HCT116 (cell line): ENCODE data around the gene ZNF674. TPM values are rescaled to one million over a fixed set of nuclear protein-coding genes. Genes with fewer than 3 reads are reported as not detected.

Experiments used
- ATAC-seq: fragments of 200-7000 bp; cut with Tn5 transposase; 2 replicates; pipeline ENCODE4 v1.9.1; 2020; ENCODE audit warnings: mild to moderate bottlenecking, moderate library complexity
- BruUV-seq: library from RNA; stranded (reverse); fragments of 400-500 nt; replicated peaks from 2 replicates; lab custom pipeline; 2021; lab: Mats Ljungman, UMichigan
- CTCF ChIA-PET: fragments of 300-600 bp; sonication (Branson Sonifier 250); formaldehyde crosslinking; loops from one replicate; lab custom pipeline; 2021; ENCODE audit warnings: antibody characterized with exemption; lab: Charles Lee
- POLR2A ChIA-PET: fragments of 300-600, 350-600 bp; sonication (Branson Sonifier 250); formaldehyde crosslinking; loops from one replicate; lab custom pipeline; 2021; ENCODE audit warnings: antibody characterized with exemption; lab: Charles Lee
- RAD21 ChIA-PET, 2 experiments: fragments of 300-600 bp; sonication (Branson Sonifier 250); formaldehyde crosslinking; loops; one replicate each; lab custom pipeline; 2023; ENCODE audit warnings: low total read pairs in 2 of 2; ENCODE audit not compliant: uncharacterized antibody in 2 of 2, unreplicated experiment in 2 of 2, low non-redundant PET in 1 of 2; lab: Charles Lee
- DNase-seq: peaks from one replicate; pipeline ENCODE4 v3.0.0-alpha.2; 2010; ENCODE audit warnings: low read depth, low spot score
- H2AFZ ChIP-seq: fragments of 200-600 bp; shearing (Covaris generic), sonication (generic); 2 replicates; pipeline ENCODE4 v1.6.1; 2017; ENCODE audit warnings: low read depth, mixed run types, mixed read lengths, antibody characterized with exemption, low read length; ENCODE audit not compliant: poor library complexity, severe bottlenecking
- H3K27ac ChIP-seq: 2 replicates; pipeline ENCODE4 v1.5.1; 2012; ENCODE audit warnings: low read depth, low read length
- H3K27me3 ChIP-seq: fragments of 200-600 bp; sonication (generic); 2 replicates; pipeline ENCODE4 v1.6.1; 2016; ENCODE audit warnings: mixed run types, low read length, mixed read lengths; ENCODE audit not compliant: insufficient read depth
- H3K36me3 ChIP-seq, 2 experiments: fragments of 200-500 bp in 1 of 2; fragments of 200-600 bp in 1 of 2; sonication (Bioruptor generic) in 1 of 2; sonication (generic) in 1 of 2; 2 replicates each; pipeline versions ENCODE4 v1.5.1 to v1.6.1; 2014 to 2016; ENCODE audit warnings: low read length in 2 of 2, inconsistent platforms in 1 of 2, mixed read lengths in 1 of 2, mixed run types in 1 of 2; ENCODE audit not compliant: insufficient read depth in 2 of 2, control insufficient read depth in 1 of 2
- H3K4me1 ChIP-seq, 2 experiments: fragments of 200-600 bp in 1 of 2; sonication (generic) in 1 of 2; 2 replicates each; pipeline versions ENCODE4 v1.5.1 to v1.6.1; 2012 to 2017; ENCODE audit warnings: low read length in 2 of 2, inconsistent platforms in 1 of 2, mild to moderate bottlenecking in 1 of 2, mixed read lengths in 1 of 2, mixed run types in 1 of 2, moderate library complexity in 1 of 2; ENCODE audit not compliant: insufficient read depth in 2 of 2, control insufficient read depth in 1 of 2
- H3K4me2 ChIP-seq: fragments of 200-600 bp; sonication (generic); 2 replicates; pipeline ENCODE4 v1.6.1; 2017; ENCODE audit warnings: mixed run types, low read length, mixed read lengths
- H3K4me3 ChIP-seq, 2 experiments: fragments of 200-600 bp in 1 of 2; sonication (generic) in 1 of 2; replicated peaks in 1 of 2; 2 replicates each; pipeline ENCODE4 v1.5.1; 2011 to 2016; ENCODE audit warnings: low read length in 2 of 2, control low read depth in 1 of 2, low read depth in 1 of 2, mild to moderate bottlenecking in 1 of 2, mixed read lengths in 1 of 2, mixed run types in 1 of 2
- H3K79me2 ChIP-seq: fragments of 200-600 bp; sonication (generic); 2 replicates; pipeline ENCODE4 v1.6.1; 2017; ENCODE audit warnings: mild to moderate bottlenecking, mixed run types, low read length, moderate library complexity, mixed read lengths; ENCODE audit not compliant: insufficient read depth
- H3K9ac ChIP-seq: fragments of 200-600 bp; sonication (generic); 2 replicates; pipeline ENCODE4 v1.6.1; 2016; ENCODE audit warnings: low read length, mixed read lengths
- H3K9me2 ChIP-seq: fragments of 200-600 bp; sonication (generic), shearing (Covaris generic); 2 replicates; pipeline ENCODE4 v1.6.1; 2017; ENCODE audit warnings: mixed run types, mild to moderate bottlenecking, moderate library complexity; ENCODE audit not compliant: insufficient read depth
- H3K9me3 ChIP-seq, 2 experiments: fragments of 200-500 bp in 1 of 2; fragments of 200-600 bp in 1 of 2; sonication (Bioruptor generic) in 1 of 2; sonication (generic) in 1 of 2; 2 replicates each; pipeline ENCODE4 v1.6.1; 2014 to 2017; ENCODE audit warnings: low read length in 2 of 2, mixed read lengths in 2 of 2, inconsistent platforms in 1 of 2, low read depth in 1 of 2, mild to moderate bottlenecking in 1 of 2, mixed run types in 1 of 2, moderate library complexity in 1 of 2; ENCODE audit not compliant: control insufficient read depth in 1 of 2, insufficient read depth in 1 of 2
- H4K20me1 ChIP-seq: fragments of 200-600 bp; sonication (generic), shearing (Covaris generic); 2 replicates; pipeline ENCODE4 v1.6.1; 2017; ENCODE audit warnings: mixed run types, mild to moderate bottlenecking, moderate library complexity; ENCODE audit not compliant: insufficient read depth
- ATF3 ChIP-seq: IDR thresholded peaks from 2 replicates; pipeline ENCODE4 v1.6.1; 2012
- CBX3 ChIP-seq: IDR thresholded peaks from 2 replicates; pipeline ENCODE4 v1.6.1; 2012; ENCODE audit warnings: low read depth
- CTCF ChIP-seq, 3 experiments: fragments of 200-600 bp in 1 of 3; sonication (generic) in 1 of 3; IDR thresholded peaks in 2 of 3; conservative IDR thresholded peaks in 1 of 3; 2 replicates each; pipeline ENCODE4 v1.5.1; 2012 to 2017; ENCODE audit warnings: low read depth in 2 of 3, low read length in 2 of 3, antibody characterized with exemption in 1 of 3, borderline replicate concordance in 1 of 3, control low read depth in 1 of 3, mild to moderate bottlenecking in 1 of 3, mixed read lengths in 1 of 3, mixed run types in 1 of 3, moderate library complexity in 1 of 3; ENCODE audit not compliant: insufficient read depth in 1 of 3
- EGR1 ChIP-seq: IDR thresholded peaks from 2 replicates; pipeline ENCODE4 v1.6.1; 2012; ENCODE audit warnings: low read depth
- ELF1 ChIP-seq: IDR thresholded peaks from 2 replicates; pipeline ENCODE4 v1.6.1; 2012; ENCODE audit warnings: low read depth, borderline replicate concordance
- EZH2phosphoT487 ChIP-seq: fragments of 200-600 bp; IDR thresholded peaks from 2 replicates; pipeline ENCODE4 v1.6.1; 2018; ENCODE audit warnings: antibody characterized with exemption, borderline replicate concordance
- FOSL1 ChIP-seq: IDR thresholded peaks from 2 replicates; pipeline ENCODE4 v1.6.1; 2012; ENCODE audit warnings: low read depth
- JUND ChIP-seq: IDR thresholded peaks from 2 replicates; pipeline ENCODE4 v1.6.1; 2012
- MAX ChIP-seq: IDR thresholded peaks from 2 replicates; pipeline ENCODE4 v1.6.1; 2012
- POLR2A ChIP-seq: IDR thresholded peaks from 2 replicates; pipeline ENCODE4 v1.7.0; 2011; ENCODE audit warnings: borderline replicate concordance; ENCODE audit not compliant: insufficient read depth, insufficient read length; ENCODE audit errors: extremely low read depth
- POLR2AphosphoS5 ChIP-seq: IDR thresholded peaks from 2 replicates; pipeline ENCODE4 v1.6.1; 2011; ENCODE audit warnings: mild to moderate bottlenecking, low read depth, low read length, moderate library complexity
- REST ChIP-seq: IDR thresholded peaks from 2 replicates; pipeline ENCODE4 v1.6.1; 2012; ENCODE audit warnings: low read depth
- SP1 ChIP-seq: IDR thresholded peaks from 2 replicates; pipeline ENCODE4 v1.6.1; 2012; ENCODE audit warnings: low read depth
- SRF ChIP-seq: IDR thresholded peaks from 2 replicates; pipeline ENCODE4 v1.6.1; 2012; ENCODE audit warnings: low read depth
- TCF7L2 ChIP-seq: IDR thresholded peaks from 2 replicates; pipeline ENCODE4 v1.7.0; 2011; ENCODE audit warnings: borderline replicate concordance, inconsistent platforms; ENCODE audit not compliant: insufficient read depth, insufficient read length; ENCODE audit errors: extremely low read depth
- YY1 ChIP-seq: IDR thresholded peaks from 2 replicates; pipeline ENCODE4 v1.6.1; 2011; ENCODE audit warnings: low read length, low read depth, moderate library complexity, mild to moderate bottlenecking; ENCODE audit not compliant: insufficient replicate concordance; ENCODE audit errors: extremely low read depth
- ZBTB33 ChIP-seq: IDR thresholded peaks from 2 replicates; pipeline ENCODE4 v1.6.1; 2011; ENCODE audit warnings: mild to moderate bottlenecking, low read length, moderate library complexity; ENCODE audit not compliant: insufficient replicate concordance; ENCODE audit errors: extremely low read depth
- ZNF274 ChIP-seq: fragments of 200-500 bp; sonication (Bioruptor generic); IDR thresholded peaks from 2 replicates; pipeline ENCODE4 v1.6.1; 2014; ENCODE audit warnings: mild to moderate bottlenecking, low read depth, low read length, inconsistent platforms
- intact Hi-C: fragments of 100-400 bp; cut with micrococcal nuclease; formaldehyde crosslinking; loops from 2 replicates; pipeline ENCODE4 v1.10.0; 2022
- total RNA-seq: library from RNA; stranded (reverse); gene quantifications from one replicate; pipeline ENCODE4 v1.2.1, GENCODE V29; 2021; ENCODE audit not compliant: unreplicated experiment

Gene ZNF674
- total RNA-seq, 1 experiment from 2014 or later, result 5.2 TPM

- ChIA-PET POLR2A (no interaction called here), RAD21 (no interaction called here)
Observed at GRCh38 chrX:46485897-46486296, 59.3 kb downstream of the ZNF674 start.

More at GRCh38 chrX:46485897-46486296, 59.3 kb downstream of the ZNF674 start:
- CTCF ChIA-PET, result no interaction called here
- Histone ChIP-seq H3K4me1 (no peaks in the 10 kb centered on the region), H3K9me2 (no peaks in the 10 kb centered on the region), H3K79me2 (no peaks in the 10 kb centered on the region), H3K27me3 (no peaks in the 10 kb centered on the region), H3K4me2 (no peak overlapping the region), H4K20me1 (no peaks in the 10 kb centered on the region), H3K9me3 (no peaks in the 10 kb centered on the region), H3K27ac (no peak overlapping the region), H3K4me3 (no peak overlapping the region), H3K36me3 (no peaks in the 10 kb centered on the region), H3K9ac (no peak overlapping the region), H2AFZ (no peak overlapping the region)
- DNase-seq (no peak), ATAC-seq (no peak)
- BruUV-seq, result no TSS peak
- intact Hi-C loops, result no loop called here
- no peak for TF ChIP-seq FOSL1
- TF ChIP-seq ZNF274, result no peak
- no peak for TF ChIP-seq EZH2phosphoT487
- no peak for TF ChIP-seq EGR1
- TF ChIP-seq ZBTB33, result no peak
- TF ChIP-seq POLR2A, result no peak
- TF ChIP-seq YY1, result no peak
- no peak for TF ChIP-seq CBX3
- TF ChIP-seq SP1, result no peak
- TF ChIP-seq CTCF (IDR thresholded peaks at IDR 0.05 in 2 of 3, conservative IDR thresholded peaks at IDR 0.05 in 1 of 3; ENCODE audit: borderline replicate concordance in 1 of 3, insufficient read depth in 1 of 3, low read depth in 2 of 3, low read length in 2 of 3), result no peak
- TF ChIP-seq JUND, result no peak
- no peak for TF ChIP-seq MAX
- no peak for TF ChIP-seq ELF1
- TF ChIP-seq TCF7L2, result no peak
- no peak for TF ChIP-seq ATF3
- TF ChIP-seq POLR2AphosphoS5, result no peak
- TF ChIP-seq REST, result no peak
- TF ChIP-seq SRF, result no peak
